IMR-90 (cell line): ENCODE data around the gene MINAR1. TPM values are rescaled to one million over a fixed set of nuclear protein-coding genes. Genes with fewer than 3 reads are reported as not detected.

ENCODE experiments used
- ATAC-seq: fragments of 200-7000 bp; cut with Tn5 transposase; 2 replicates; pipeline ENCODE4 v1.9.1; 2020; ENCODE audit warnings: low read depth, mild to moderate bottlenecking, moderate library complexity
- BruUV-seq: library from RNA; stranded (reverse); fragments of 400-500 nt; replicated peaks from 2 replicates; lab custom pipeline; 2021; lab: Mats Ljungman, UMichigan
- CTCF ChIA-PET: fragments of 300-600 bp; formaldehyde crosslinking; extraction: SDS; loops from one replicate; lab custom pipeline; 2021; ENCODE audit warnings: antibody characterized with exemption; lab: Yijun Ruan, JAX
- POLR2A ChIA-PET: fragments of 300-600 bp; sonication (Branson Sonifier 250); formaldehyde crosslinking; loops from one replicate; lab custom pipeline; 2022; ENCODE audit warnings: antibody characterized with exemption; ENCODE audit not compliant: unreplicated experiment; lab: Charles Lee
- DNase-seq: peaks from one replicate; pipeline ENCODE4 v3.0.0; 2013
- H2AFZ ChIP-seq: replicated peaks from 2 replicates; pipeline ENCODE3; 2013; ENCODE audit warnings: low read length, mild to moderate bottlenecking; ENCODE audit not compliant: poor library complexity
- H2AK5ac ChIP-seq: 2 replicates; pipeline ENCODE4 v1.6.1; 2013; ENCODE audit warnings: low read depth, low read length, inconsistent platforms
- H2AK9ac ChIP-seq: replicated peaks from 2 replicates; pipeline ENCODE3; 2013; ENCODE audit warnings: mild to moderate bottlenecking, low read depth, low read length, moderate library complexity; ENCODE audit not compliant: poor library complexity
- H2BK120ac ChIP-seq: 2 replicates; pipeline ENCODE4 v1.6.1; 2013; ENCODE audit warnings: low read depth, low read length, inconsistent platforms
- H2BK15ac ChIP-seq: 3 replicates; pipeline ENCODE4 v1.6.1; 2013; ENCODE audit warnings: low read depth, low read length, inconsistent platforms
- H2BK20ac ChIP-seq: 2 replicates; pipeline ENCODE4 v1.6.1; 2013; ENCODE audit warnings: low read depth, mild to moderate bottlenecking, inconsistent platforms, low read length, moderate library complexity
- H2BK5ac ChIP-seq: 2 replicates; pipeline ENCODE4 v1.6.1; 2013; ENCODE audit warnings: mild to moderate bottlenecking, low read depth, low read length, inconsistent platforms; ENCODE audit not compliant: poor library complexity, severe bottlenecking
- H3K14ac ChIP-seq: replicated peaks from 2 replicates; pipeline ENCODE4 v1.6.1; 2013; ENCODE audit warnings: low read depth, low read length, inconsistent platforms
- H3K18ac ChIP-seq: 2 replicates; pipeline ENCODE4 v1.6.1; 2013; ENCODE audit warnings: low read depth, low read length, control low read depth
- H3K23ac ChIP-seq: 2 replicates; pipeline ENCODE4 v1.6.1; 2013; ENCODE audit warnings: low read depth, low read length, inconsistent platforms
- H3K27ac ChIP-seq: 2 replicates; pipeline ENCODE4 v1.5.1; 2013; ENCODE audit warnings: mild to moderate bottlenecking, control low read depth, low read length; ENCODE audit not compliant: insufficient read depth
- H3K27me3 ChIP-seq: 2 replicates; pipeline ENCODE4 v1.6.1; 2013; ENCODE audit warnings: low read length; ENCODE audit not compliant: control insufficient read depth, insufficient read depth
- H3K36me3 ChIP-seq: 2 replicates; pipeline ENCODE4 v1.6.1; 2013; ENCODE audit warnings: low read length, mixed read lengths; ENCODE audit not compliant: control insufficient read depth, insufficient read depth
- H3K4ac ChIP-seq: 2 replicates; pipeline ENCODE4 v1.6.1; 2013; ENCODE audit warnings: low read depth, low read length, inconsistent platforms
- H3K4me1 ChIP-seq: 2 replicates; pipeline ENCODE4 v1.6.1; 2013; ENCODE audit warnings: low read length, mixed read lengths; ENCODE audit not compliant: control insufficient read depth, insufficient read depth
- H3K4me2 ChIP-seq: 2 replicates; pipeline ENCODE4 v1.6.1; 2013; ENCODE audit warnings: low read depth, mild to moderate bottlenecking, control low read depth, low read length, moderate library complexity
- H3K4me3 ChIP-seq: 2 replicates; pipeline ENCODE4 v1.5.1; 2013; ENCODE audit warnings: low read depth, mild to moderate bottlenecking, control low read depth, low read length, moderate library complexity; ENCODE audit not compliant: insufficient read depth
- H3K56ac ChIP-seq: 2 replicates; pipeline ENCODE4 v1.6.1; 2013; ENCODE audit warnings: low read length, inconsistent platforms; ENCODE audit not compliant: insufficient read depth; ENCODE audit errors: extremely low read depth
- H3K79me1 ChIP-seq, 2 experiments: 2 replicates each; pipeline ENCODE4 v1.6.1; 2013; ENCODE audit warnings: low read length in 2 of 2, inconsistent platforms in 1 of 2, low read depth in 1 of 2
- H3K9ac ChIP-seq: 2 replicates; pipeline ENCODE4 v1.6.1; 2013; ENCODE audit warnings: low read depth, low read length, control low read depth
- H3K9me1 ChIP-seq: 2 replicates; pipeline ENCODE4 v1.6.1; 2013; ENCODE audit warnings: low read length, inconsistent platforms; ENCODE audit not compliant: insufficient read depth
- H3K9me3 ChIP-seq: 2 replicates; pipeline ENCODE4 v1.6.1; 2013; ENCODE audit warnings: low read length; ENCODE audit not compliant: control insufficient read depth, insufficient read depth
- H4K20me1 ChIP-seq: 2 replicates; pipeline ENCODE4 v1.6.1; 2013; ENCODE audit warnings: low read length, inconsistent platforms; ENCODE audit not compliant: insufficient read depth
- H4K5ac ChIP-seq: 2 replicates; pipeline ENCODE4 v1.6.1; 2013; ENCODE audit warnings: mild to moderate bottlenecking, low read depth, low read length, control low read depth
- H4K8ac ChIP-seq, 2 experiments: 2 replicates each; pipeline ENCODE4 v1.6.1; 2013; ENCODE audit warnings: low read depth in 2 of 2, low read length in 2 of 2, control low read depth in 1 of 2, inconsistent platforms in 1 of 2
- H4K91ac ChIP-seq: 2 replicates; pipeline ENCODE4 v1.6.1; 2013; ENCODE audit warnings: low read depth, low read length, inconsistent platforms; ENCODE audit not compliant: insufficient read depth
- BHLHE40 ChIP-seq: fragments of 150-350 bp; IDR thresholded peaks from 2 replicates; pipeline ENCODE4 v1.6.1; 2016; ENCODE audit warnings: mild to moderate bottlenecking, low read depth, low read length
- CEBPB ChIP-seq: IDR thresholded peaks from 2 replicates; pipeline ENCODE4 v1.6.1; 2012; ENCODE audit warnings: low read depth, low read length, improper control_type of control experiment
- ELK1 ChIP-seq: fragments of 150-350 bp; IDR thresholded peaks from 2 replicates; pipeline ENCODE4 v1.6.1; 2016; ENCODE audit warnings: low read depth, mild to moderate bottlenecking, low read length, moderate library complexity, borderline replicate concordance
- MAFK ChIP-seq: IDR thresholded peaks from 2 replicates; pipeline ENCODE4 v1.6.1; 2012; ENCODE audit warnings: low read depth, low read length, improper control_type of control experiment
- MXI1 ChIP-seq: IDR thresholded peaks from 2 replicates; pipeline ENCODE4 v1.6.1; 2012; ENCODE audit warnings: low read depth, mild to moderate bottlenecking, low read length, moderate library complexity, borderline replicate concordance
- POLR2A ChIP-seq: IDR thresholded peaks from 2 replicates; pipeline ENCODE4 v1.6.1; 2012; ENCODE audit warnings: mild to moderate bottlenecking, low read depth, low read length
- RFX5 ChIP-seq: IDR thresholded peaks from 2 replicates; pipeline ENCODE4 v1.8.0; 2012; ENCODE audit warnings: low read depth, mild to moderate bottlenecking, low read length, moderate library complexity
- WGBS, 2 experiments: methylation state at CpG; one replicate each; pipeline versions ENCODE4 v1.1.5 to v1.1.7; 2013; ENCODE audit warnings: missing lambda C conversion rate in 2 of 2; ENCODE audit not compliant: insufficient read length in 1 of 2; ENCODE audit errors: extremely low coverage in 2 of 2; 5-methylcytosine and 5-hydroxymethylcytosine counted together
- dilution Hi-C: fragments of 300-500 bp; cut with HindIII; formaldehyde crosslinking; loops from one replicate; pipeline ENCODE4 v1.14.3; 2018; ENCODE audit warnings: low sequenced_read_pairs; ENCODE audit not compliant: unreplicated experiment
- in situ Hi-C: fragments of 300-500 bp; cut with MboI; formaldehyde crosslinking; loops from 3 replicates; pipeline ENCODE4 v1.14.3; 2019; ENCODE audit warnings: low sequenced_read_pairs, inconsistent platforms, mixed read lengths
- intact Hi-C: fragments of 100-400 bp; cut with micrococcal nuclease; formaldehyde crosslinking; loops from 2 replicates; pipeline ENCODE4 v1.10.0; 2022
- polyA plus RNA-seq, 3 experiments: library from polyadenylated mRNA; depleted of rRNA; stranded (reverse); fragments of >200 nt; gene quantifications; 2 replicates each; pipeline ENCODE4 v1.2.3, GENCODE V29; 2012; ENCODE audit warnings: low replicate concordance in 1 of 3
- total RNA-seq: library from RNA; depleted of rRNA; stranded (reverse); fragments of >200 nt; gene quantifications from 2 replicates; pipeline ENCODE4 v1.2.3, GENCODE V29; 2012
- TF ChIP-seq, protein P1 (sequence below): fragments of 150-350 bp; IDR thresholded peaks from 2 replicates; pipeline ENCODE4 v1.6.1; 2017; ENCODE audit warnings: mild to moderate bottlenecking, antibody characterized with exemption, low read length, low read depth

Gene MINAR1
- total and polyA plus RNA-seq, 2 of the 4 experiments (the other 2 are of a cell fraction) = 0.65 to 1.6 TPM

- 0% methylated on average over 2 of the region's 4 CpGs; no CpG with 5 or more reads in 1 of the 2 experiments for WGBS, 2 experiments
- POLR2A ChIA-PET = no interaction called here
- no peak overlapping the region for H4K5ac ChIP-seq
- no peak overlapping the region for H3K23ac ChIP-seq
- H2AFZ ChIP-seq = no peak overlapping the region
- no peaks in the 10 kb centered on the region for H3K4me1 ChIP-seq
- H4K91ac ChIP-seq = no peak overlapping the region
- TF ChIP-seq CEBPB (no peak), ELK1 (no peak), POLR2A (no peak), RFX5 (no peak), MXI1 (no peak), MAFK (no peak), BHLHE40 (no peak)
- TF ChIP-seq, protein P1, sequence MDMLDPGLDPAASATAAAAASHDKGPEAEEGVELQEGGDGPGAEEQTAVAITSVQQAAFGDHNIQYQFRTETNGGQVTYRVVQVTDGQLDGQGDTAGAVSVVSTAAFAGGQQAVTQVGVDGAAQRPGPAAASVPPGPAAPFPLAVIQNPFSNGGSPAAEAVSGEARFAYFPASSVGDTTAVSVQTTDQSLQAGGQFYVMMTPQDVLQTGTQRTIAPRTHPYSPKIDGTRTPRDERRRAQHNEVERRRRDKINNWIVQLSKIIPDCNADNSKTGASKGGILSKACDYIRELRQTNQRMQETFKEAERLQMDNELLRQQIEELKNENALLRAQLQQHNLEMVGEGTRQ = no peak
- H3K79me1 ChIP-seq = no peaks in the 10 kb centered on the region
- no peak overlapping the region for H3K4me2 ChIP-seq
- DNase-seq = no peak
- H2BK20ac ChIP-seq = no peak overlapping the region
- H3K9ac ChIP-seq = no peak overlapping the region
- no peaks in the 10 kb centered on the region for H3K9me3 ChIP-seq
- no peak overlapping the region for H4K8ac ChIP-seq
- H2AK9ac ChIP-seq = no peak overlapping the region
- no peak overlapping the region for H2AK5ac ChIP-seq
- in situ Hi-C loops = no loop called here
- H2BK15ac ChIP-seq = no peak overlapping the region
- ATAC-seq = no peak
- H3K36me3 ChIP-seq = no peaks in the 10 kb centered on the region
- no peaks in the 10 kb centered on the region for H3K27me3 ChIP-seq
- no TSS peak for BruUV-seq
- CTCF ChIA-PET = no interaction called here
- no peaks in the 10 kb centered on the region for H3K9me1 ChIP-seq
- no peak overlapping the region for H3K4ac ChIP-seq
- H3K4me3 ChIP-seq = no peak overlapping the region
- no peak overlapping the region for H3K18ac ChIP-seq
- intact Hi-C loops = no loop called here
- H2BK5ac ChIP-seq = no peak overlapping the region
- no peak overlapping the region for H3K27ac ChIP-seq
- dilution Hi-C loops = no loop called here
- no peak overlapping the region for H3K56ac ChIP-seq
- H2BK120ac ChIP-seq = no peak overlapping the region
- H3K14ac ChIP-seq = no peak overlapping the region
- H4K20me1 ChIP-seq = no peaks in the 10 kb centered on the region
Measured at GRCh38 chr15:79442911-79443310, 10.8 kb downstream of the MINAR1 start.
